Chondrocyte (in vitro differentiated cells): Measurements from ENCODE around the gene OVCH1. TPM values are rescaled to one million over a fixed set of nuclear protein-coding genes. Genes with fewer than 3 reads are reported as not detected.

ENCODE experiments used
- DNase-seq: peaks from one replicate; pipeline ENCODE4 v3.0.0; 2021; ENCODE audit warnings: mixed read lengths, low spot score
- H3K27ac Mint-ChIP-seq: one replicate; pipeline ENCODE4 v1.8.0; 2021; ENCODE audit warnings: mild to moderate bottlenecking, moderate library complexity, mixed read lengths; ENCODE audit not compliant: unreplicated experiment
- H3K27me3 Mint-ChIP-seq: 2 replicates; pipeline ENCODE4 v1.8.0; 2021; ENCODE audit warnings: low read depth, mixed read lengths
- H3K36me3 Mint-ChIP-seq: 2 replicates; pipeline ENCODE4 v1.8.0; 2021; ENCODE audit warnings: low read depth, mixed read lengths
- H3K4me1 Mint-ChIP-seq: 2 replicates; pipeline ENCODE4 v1.8.0; 2021; ENCODE audit warnings: low read depth, mild to moderate bottlenecking, mixed read lengths
- H3K4me3 Mint-ChIP-seq: one replicate; pipeline ENCODE4 v1.8.0; 2021; ENCODE audit warnings: mild to moderate bottlenecking, moderate library complexity, mixed read lengths; ENCODE audit not compliant: unreplicated experiment
- H3K9me3 Mint-ChIP-seq: 2 replicates; pipeline ENCODE4 v1.8.0; 2021; ENCODE audit warnings: low read depth, mixed read lengths
- CTCF ChIP-seq: fragments of 200-600 bp; sonication (generic); IDR thresholded peaks from 2 replicates; pipeline ENCODE4 v1.5.0; 2021; ENCODE audit warnings: antibody characterized with exemption, mild to moderate bottlenecking, moderate library complexity
- total RNA-seq: library from RNA; stranded (reverse); gene quantifications from 3 replicates; pipeline ENCODE4 v1.2.1, GENCODE V29; 2021

Gene OVCH1
- total RNA-seq, 1 donor from 2014 or later = 0.20 TPM

GRCh38 chr12:29431513-29431912 is 66.0 kb downstream of the OVCH1 start:
- Mint-ChIP-seq H3K27ac (no peak overlapping the region), H3K4me3 (no peak overlapping the region), H3K36me3 (peaks cover 7% of the 10 kb centered on the region), H3K9me3 (peaks cover 5% of the 10 kb centered on the region), H3K27me3 (peaks cover 4% of the 10 kb centered on the region), H3K4me1 (peaks cover 14% of the 10 kb centered on the region)
- DNase-seq = no peak
- TF ChIP-seq CTCF = no peak

GRCh38 chr12:29430716-29431044 is 66.8 kb downstream of the OVCH1 start:
- H3K27me3 Mint-ChIP-seq = peaks cover 4% of the 10 kb centered on the region
- TF ChIP-seq CTCF = no peak
- H3K27ac Mint-ChIP-seq = no peak overlapping the region
- H3K4me1 Mint-ChIP-seq = peaks cover 22% of the 10 kb centered on the region
- H3K9me3 Mint-ChIP-seq = peaks cover 4% of the 10 kb centered on the region
- H3K36me3 Mint-ChIP-seq = peaks cover 6% of the 10 kb centered on the region
- H3K4me3 Mint-ChIP-seq = no peak overlapping the region
- no peak for DNase-seq

GRCh38 chr12:29429999-29430715 is 67.3 kb downstream of the OVCH1 start:
- H3K4me1 Mint-ChIP-seq = peaks cover 27% of the 10 kb centered on the region
- peaks cover 4% of the 10 kb centered on the region for H3K9me3 Mint-ChIP-seq
- DNase-seq = no peak
- peaks cover 6% of the 10 kb centered on the region for H3K36me3 Mint-ChIP-seq
- H3K27me3 Mint-ChIP-seq = peaks cover 4% of the 10 kb centered on the region
- TF ChIP-seq CTCF = no peak
- no peak overlapping the region for H3K27ac Mint-ChIP-seq
- no peak overlapping the region for H3K4me3 Mint-ChIP-seq

GRCh38 chr12:29428633-29429032 is 68.9 kb downstream of the OVCH1 start:
- Mint-ChIP-seq H3K27ac (peak overlapping the region; percentile 76), H3K4me3 (no peak overlapping the region), H3K9me3 (peaks cover 9% of the 10 kb centered on the region), H3K27me3 (peaks cover 4% of the 10 kb centered on the region), H3K4me1 (peaks cover 30% of the 10 kb centered on the region), H3K36me3 (peaks cover 9% of the 10 kb centered on the region)
- DNase-seq = no peak
- no peak for TF ChIP-seq CTCF

GRCh38 chr12:29427964-29428363 is 69.5 kb downstream of the OVCH1 start:
- Mint-ChIP-seq H3K27ac (peak overlapping the region; percentile 76), H3K27me3 (peaks cover 4% of the 10 kb centered on the region), H3K4me3 (no peak overlapping the region), H3K36me3 (peaks cover 11% of the 10 kb centered on the region), H3K4me1 (peaks cover 30% of the 10 kb centered on the region), H3K9me3 (peaks cover 15% of the 10 kb centered on the region)
- peak; percentile 33 for TF ChIP-seq CTCF
- DNase-seq = no peak
